PFSK-1 (cell line): ENCODE results near the gene THOC7.

Experiments
- FOXP2 ChIP-seq: optimal IDR thresholded peaks from 2 replicates; pipeline ENCODE3; 2011; ENCODE audit warnings: borderline replicate concordance, control low read depth, inconsistent platforms; ENCODE audit not compliant: insufficient read depth; ENCODE audit errors: extremely low read length, extremely low read depth
- POLR2AphosphoS5 ChIP-seq: IDR thresholded peaks from 2 replicates; pipeline ENCODE4 v1.6.1; 2012; ENCODE audit warnings: low read depth, mild to moderate bottlenecking, control low read depth, low read length, moderate library complexity
- SIN3A ChIP-seq: IDR thresholded peaks from 2 replicates; pipeline ENCODE4 v1.6.1; 2012; ENCODE audit warnings: mild to moderate bottlenecking, low read length, moderate library complexity, borderline replicate concordance; ENCODE audit not compliant: insufficient read depth
- TAF1 ChIP-seq: IDR thresholded peaks from 2 replicates; pipeline ENCODE4 v1.6.1; 2012; ENCODE audit warnings: low read length, control low read depth, borderline replicate concordance; ENCODE audit not compliant: insufficient read depth
- TF ChIP-seq, protein P1 (sequence below), 2 experiments: IDR thresholded peaks; 2 replicates each; pipeline versions ENCODE4 v1.6.1 to v1.8.0; 2011 to 2012; ENCODE audit warnings: low read depth in 2 of 2, low read length in 2 of 2, control low read depth in 1 of 2, inconsistent platforms in 1 of 2, mild to moderate bottlenecking in 1 of 2, moderate library complexity in 1 of 2; ENCODE audit not compliant: insufficient read depth in 1 of 2

DNA sequence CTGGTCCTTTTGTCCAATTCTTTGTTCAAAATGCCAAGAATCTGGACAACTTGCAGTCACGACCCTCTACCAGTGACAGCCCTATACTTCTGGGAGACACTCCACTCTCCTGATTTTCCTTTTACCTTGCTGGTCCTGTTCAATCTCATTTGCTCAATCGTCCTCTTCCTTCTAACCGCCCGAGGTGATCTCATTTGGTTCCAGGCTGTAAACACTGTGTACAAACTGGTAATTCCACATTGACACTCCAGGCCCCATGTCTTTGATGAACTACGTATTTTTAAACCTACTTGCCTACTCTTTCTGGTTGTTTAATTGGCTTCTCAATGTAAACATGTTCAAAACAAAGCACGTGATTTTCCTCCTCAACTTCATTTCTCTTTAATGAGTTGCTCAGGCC lies 68.2 kb downstream of the THOC7 start:
- TF ChIP-seq SIN3A, result no peak
- no peak for TF ChIP-seq POLR2AphosphoS5
- TF ChIP-seq, protein P1, sequence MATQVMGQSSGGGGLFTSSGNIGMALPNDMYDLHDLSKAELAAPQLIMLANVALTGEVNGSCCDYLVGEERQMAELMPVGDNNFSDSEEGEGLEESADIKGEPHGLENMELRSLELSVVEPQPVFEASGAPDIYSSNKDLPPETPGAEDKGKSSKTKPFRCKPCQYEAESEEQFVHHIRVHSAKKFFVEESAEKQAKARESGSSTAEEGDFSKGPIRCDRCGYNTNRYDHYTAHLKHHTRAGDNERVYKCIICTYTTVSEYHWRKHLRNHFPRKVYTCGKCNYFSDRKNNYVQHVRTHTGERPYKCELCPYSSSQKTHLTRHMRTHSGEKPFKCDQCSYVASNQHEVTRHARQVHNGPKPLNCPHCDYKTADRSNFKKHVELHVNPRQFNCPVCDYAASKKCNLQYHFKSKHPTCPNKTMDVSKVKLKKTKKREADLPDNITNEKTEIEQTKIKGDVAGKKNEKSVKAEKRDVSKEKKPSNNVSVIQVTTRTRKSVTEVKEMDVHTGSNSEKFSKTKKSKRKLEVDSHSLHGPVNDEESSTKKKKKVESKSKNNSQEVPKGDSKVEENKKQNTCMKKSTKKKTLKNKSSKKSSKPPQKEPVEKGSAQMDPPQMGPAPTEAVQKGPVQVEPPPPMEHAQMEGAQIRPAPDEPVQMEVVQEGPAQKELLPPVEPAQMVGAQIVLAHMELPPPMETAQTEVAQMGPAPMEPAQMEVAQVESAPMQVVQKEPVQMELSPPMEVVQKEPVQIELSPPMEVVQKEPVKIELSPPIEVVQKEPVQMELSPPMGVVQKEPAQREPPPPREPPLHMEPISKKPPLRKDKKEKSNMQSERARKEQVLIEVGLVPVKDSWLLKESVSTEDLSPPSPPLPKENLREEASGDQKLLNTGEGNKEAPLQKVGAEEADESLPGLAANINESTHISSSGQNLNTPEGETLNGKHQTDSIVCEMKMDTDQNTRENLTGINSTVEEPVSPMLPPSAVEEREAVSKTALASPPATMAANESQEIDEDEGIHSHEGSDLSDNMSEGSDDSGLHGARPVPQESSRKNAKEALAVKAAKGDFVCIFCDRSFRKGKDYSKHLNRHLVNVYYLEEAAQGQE (IDR thresholded peaks at IDR 0.05; ENCODE audit: insufficient read depth in 1 of 2, low read depth in 2 of 2, low read length in 2 of 2), result no peak
- TF ChIP-seq TAF1, result no peak
- TF ChIP-seq FOXP2, result no peak
